Measurements from ENCODE around the gene DLK2.

DLK2 gene

GRCh38 chr6:43497129-43497396 is 41.7 kb upstream of the DLK2 start:
- TF ChIP-seq, protein P1, sequence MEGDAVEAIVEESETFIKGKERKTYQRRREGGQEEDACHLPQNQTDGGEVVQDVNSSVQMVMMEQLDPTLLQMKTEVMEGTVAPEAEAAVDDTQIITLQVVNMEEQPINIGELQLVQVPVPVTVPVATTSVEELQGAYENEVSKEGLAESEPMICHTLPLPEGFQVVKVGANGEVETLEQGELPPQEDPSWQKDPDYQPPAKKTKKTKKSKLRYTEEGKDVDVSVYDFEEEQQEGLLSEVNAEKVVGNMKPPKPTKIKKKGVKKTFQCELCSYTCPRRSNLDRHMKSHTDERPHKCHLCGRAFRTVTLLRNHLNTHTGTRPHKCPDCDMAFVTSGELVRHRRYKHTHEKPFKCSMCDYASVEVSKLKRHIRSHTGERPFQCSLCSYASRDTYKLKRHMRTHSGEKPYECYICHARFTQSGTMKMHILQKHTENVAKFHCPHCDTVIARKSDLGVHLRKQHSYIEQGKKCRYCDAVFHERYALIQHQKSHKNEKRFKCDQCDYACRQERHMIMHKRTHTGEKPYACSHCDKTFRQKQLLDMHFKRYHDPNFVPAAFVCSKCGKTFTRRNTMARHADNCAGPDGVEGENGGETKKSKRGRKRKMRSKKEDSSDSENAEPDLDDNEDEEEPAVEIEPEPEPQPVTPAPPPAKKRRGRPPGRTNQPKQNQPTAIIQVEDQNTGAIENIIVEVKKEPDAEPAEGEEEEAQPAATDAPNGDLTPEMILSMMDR (IDR thresholded peaks at IDR 0.05; ENCODE audit: control insufficient read depth, extremely low read depth, insufficient read depth): no peak
- no peak for DNase-seq (ENCODE audit: low read depth)
- no peak overlapping the region for H3K4me3 ChIP-seq (ENCODE audit: low read depth, low read length)

GRCh38 chr6:43496370-43497128 is 41.2 kb upstream of the DLK2 start:
- no peak overlapping the region for H3K4me3 ChIP-seq (ENCODE audit: low read depth, low read length)
- DNase-seq (ENCODE audit: low read depth): no peak
- TF ChIP-seq, protein P1 (IDR thresholded peaks at IDR 0.05; ENCODE audit: control insufficient read depth, extremely low read depth, insufficient read depth): peak; percentile 45

- DNase-seq (ENCODE audit: low read depth): no peak
- H3K4me3 ChIP-seq (ENCODE audit: low read depth, low read length): no peak overlapping the region
- TF ChIP-seq, protein P1 (IDR thresholded peaks at IDR 0.05; ENCODE audit: control insufficient read depth, extremely low read depth, insufficient read depth): peak; percentile 29
Measured at GRCh38 chr6:43495409-43495941, 40.1 kb upstream of the DLK2 start.

- no peak overlapping the region for H3K4me3 ChIP-seq (ENCODE audit: low read depth, low read length)
- TF ChIP-seq, protein P1 (IDR thresholded peaks at IDR 0.05; ENCODE audit: control insufficient read depth, extremely low read depth, insufficient read depth): no peak
- no peak for DNase-seq (ENCODE audit: low read depth)
Measured at GRCh38 chr6:43494766-43495165, 39.4 kb upstream of the DLK2 start.

GRCh38 chr6:43494321-43494720 is 39.0 kb upstream of the DLK2 start:
- TF ChIP-seq, protein P1 (IDR thresholded peaks at IDR 0.05; ENCODE audit: control insufficient read depth, extremely low read depth, insufficient read depth): no peak
- H3K4me3 ChIP-seq (ENCODE audit: low read depth, low read length): no peak overlapping the region
- DNase-seq (ENCODE audit: low read depth): no peak

GRCh38 chr6:43493833-43494232 is 38.5 kb upstream of the DLK2 start:
- DNase-seq (ENCODE audit: low read depth): no peak

More at GRCh38 chr6:43493833-43494232, 38.5 kb upstream of the DLK2 start:
- H3K4me3 ChIP-seq (ENCODE audit: low read depth, low read length): no peak overlapping the region
- TF ChIP-seq, protein P1 (IDR thresholded peaks at IDR 0.05; ENCODE audit: control insufficient read depth, extremely low read depth, insufficient read depth): no peak
